Left cardiac atrium (tissue), 4 donors: ENCODE measurements around the gene CLK2. TPM values are rescaled to one million over a fixed set of nuclear protein-coding genes. Genes with fewer than 3 reads are reported as not detected.
A peak's percentile ranks its signal among the peaks of the same experiment; 100 is the strongest.
"Not testable (repeated sequence)": the region's sequence is repeated elsewhere in the genome, so short reads cannot be mapped to it uniquely, and the experiment has no call there.

Experiments
- ATAC-seq, 2 donors: fragments of 200-7000 bp; cut with Tn5 transposase; one replicate each; pipeline ENCODE4 v1.9.1; 2020; ENCODE audit warnings: mild to moderate bottlenecking in 2 of 2, moderate library complexity in 2 of 2
- DNase-seq: peaks from one replicate; pipeline ENCODE4 v3.0.0-alpha.2; 2020
- intact Hi-C, 2 donors: fragments of 100-400 bp; cut with DNase I; formaldehyde crosslinking; loops; one replicate each; pipeline versions ENCODE4 v1.14.1 to v1.15.1; 2022 to 2023
- total RNA-seq, 2 donors: library from RNA; stranded (reverse); fragmentation: NEBNext Ultra II Directional; extraction: Animal tissue kit (Norgen Biotek cat#: 25700); gene quantifications; one replicate each; pipeline ENCODE4 v1.2.1, GENCODE V29; 2021
- donor health status: DM: no; HTN: yes; CAD: no.
- donor health status: DM: no; HTN: yes; CAD: no; lungs with severe emphysema.
- donor health status: DM: yes; HTN: yes; CAD: no.
- donor health status: Dilated cardiomyopathy.

Gene CLK2
- total RNA-seq, 2 donors from 2014 or later = 19.7 to 23.8 TPM

GRCh38 chr1:155227261-155228095 is 45.8 kb downstream of the CLK2 start:
- peak; percentile 98 to 99 for ATAC-seq
- intact Hi-C loops = no loop called here
- peak; percentile 99 for DNase-seq

GRCh38 chr1:155226910-155227260 is 46.4 kb downstream of the CLK2 start:
- ATAC-seq (peak; percentile 44 to 53), DNase-seq (peak; percentile 58)
- intact Hi-C loops = no loop called here

GRCh38 chr1:155226188-155226909 is 47.0 kb downstream of the CLK2 start:
- DNase-seq = peak; percentile 82
- intact Hi-C loops = no loop called here

GRCh38 chr1:155225404-155225759 is 47.9 kb downstream of the CLK2 start:
- DNase-seq, intact Hi-C loops, ATAC-seq: not testable (repeated sequence)

More at GRCh38 chr1:155226188-155226909, 47.0 kb downstream of the CLK2 start:
- ATAC-seq = peak; percentile 53 to 69

- ATAC-seq = no peak
- DNase-seq = no peak
- intact Hi-C loops = no loop called here
Observed at GRCh38 chr1:155223047-155223446, 50.3 kb downstream of the CLK2 start.

GRCh38 chr1:155220211-155220965 is 52.9 kb downstream of the CLK2 start:
- DNase-seq, ATAC-seq, intact Hi-C loops: not testable (repeated sequence)

GRCh38 chr1:155219592-155220031 is 53.7 kb downstream of the CLK2 start:
- intact Hi-C loops = no loop called here
- DNase-seq (no peak), ATAC-seq (peak; percentile 45 to 58)

GRCh38 chr1:155218854-155219591 is 54.3 kb downstream of the CLK2 start:
- ATAC-seq = peak; percentile 75 to 78
- no peak for DNase-seq
- intact Hi-C loops = no loop called here

- intact Hi-C loops, ATAC-seq, DNase-seq: not testable (repeated sequence)
Observed at GRCh38 chr1:155214702-155215101, 58.6 kb downstream of the CLK2 start.

Other genes with a start within 250 kb of the CLK2 start
- gene DCST2, start 239.7 kb downstream of the CLK2 start, total RNA-seq = under 1 TPM in 1 of 2 donors, not detected in 1; 0.59 TPM
- not detected for gene DCST1, start 239.7 kb downstream of the CLK2 start, total RNA-seq
- 100 to 1,000 TPM; 108 to 142 TPM for gene ADAM15, start 222.2 kb downstream of the CLK2 start, total RNA-seq
- gene EFNA4, start 209.8 kb downstream of the CLK2 start, total RNA-seq = 1 to 10 TPM; 2.5 to 2.7 TPM
- 1 to 10 TPM; 1.1 to 1.4 TPM for gene EFNA3, start 194.7 kb downstream of the CLK2 start, total RNA-seq
- gene EFNA1, start 145.6 kb downstream of the CLK2 start, total RNA-seq = 10 to 100 TPM; 33.3 to 39.1 TPM
- gene SLC50A1, start 137.7 kb downstream of the CLK2 start, total RNA-seq = 10 to 100 TPM; 12.2 to 13.0 TPM
- gene DPM3, start 133.0 kb downstream of the CLK2 start, total RNA-seq = 10 to 100 TPM; 65.8 to 78.6 TPM
- 100 to 1,000 TPM; 143 to 156 TPM for gene KRTCAP2, start 100.2 kb downstream of the CLK2 start, total RNA-seq
- under 1 TPM; 0.15 to 0.21 TPM for gene TRIM46, start 99.7 kb downstream of the CLK2 start, total RNA-seq
- 10 to 100 TPM; 17.9 to 18.6 TPM for gene THBS3, start 65.6 kb downstream of the CLK2 start, total RNA-seq
- 10 to 100 TPM; 19.7 to 25.5 TPM for gene MTX1, start 64.8 kb downstream of the CLK2 start, total RNA-seq
- gene ENTREP3, start 18.0 kb downstream of the CLK2 start, total RNA-seq = 10 to 100 TPM; 16.1 to 18.7 TPM
- 10 to 100 TPM; 53.6 to 66.4 TPM for gene SCAMP3, start 11.1 kb downstream of the CLK2 start, total RNA-seq
- 1 to 10 TPM in 1 of 2 donors, under 1 TPM in 1; 0.76 to 1.6 TPM for gene HCN3, start 4.0 kb upstream of the CLK2 start, total RNA-seq
- gene PKLR, start 27.9 kb upstream of the CLK2 start, total RNA-seq = not detected
- gene FDPS, start 35.4 kb upstream of the CLK2 start, total RNA-seq = 100 to 1,000 TPM in 1 of 2 donors, 10 to 100 TPM in 1; 92.9 to 128 TPM
- gene RUSC1, start 47.4 kb upstream of the CLK2 start, total RNA-seq = 10 to 100 TPM; 18.7 to 25.3 TPM